Measurements from ENCODE around the gene THOP1. TPM values are rescaled to one million over a fixed set of nuclear protein-coding genes. Genes with fewer than 3 reads are reported as not detected.
A peak's percentile ranks its signal among the peaks of the same experiment; 100 is the strongest.

THOP1 gene
- total RNA-seq, 2 donors from 2014 or later, result 101 to 126 TPM

DNA sequence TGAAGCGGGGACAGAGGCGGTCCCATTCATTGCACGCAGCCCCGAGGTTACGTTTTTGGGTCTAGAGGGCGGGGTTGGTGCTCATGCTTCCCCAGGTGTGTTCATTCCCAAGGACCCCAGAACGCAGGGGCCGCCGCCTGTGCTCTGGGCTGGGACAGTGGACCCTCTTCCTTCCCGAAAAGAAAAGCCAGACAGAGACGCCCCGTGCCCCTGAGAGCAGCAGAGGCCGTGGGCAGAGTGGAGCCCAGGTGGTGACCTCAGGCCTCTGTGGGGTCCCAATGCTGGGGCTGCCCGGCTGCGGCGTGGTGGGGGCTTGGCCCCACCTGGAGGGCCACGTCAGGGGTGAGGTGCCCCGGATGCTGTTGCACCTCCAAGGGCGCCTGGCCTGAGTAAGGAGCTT is 17.6 kb upstream of the THOP1 start:
- DNase-seq (no peak), ATAC-seq (replicated peaks in 1 of 2) (no peak)
- Mint-ChIP-seq H3K4me3 (no peak overlapping the region), H3K4me1 (ENCODE audit: low read depth) (no peaks in the 10 kb centered on the region), H3K9me3 (no peaks in the 10 kb centered on the region), H3K36me3 (ENCODE audit: insufficient read depth in 2 of 2) (peaks cover 1 to 6% of the 10 kb centered on the region in 2 donors), H3K27ac (no peak overlapping the region), H3K27me3 (ENCODE audit: low read depth) (no peaks in the 10 kb centered on the region)

DNA sequence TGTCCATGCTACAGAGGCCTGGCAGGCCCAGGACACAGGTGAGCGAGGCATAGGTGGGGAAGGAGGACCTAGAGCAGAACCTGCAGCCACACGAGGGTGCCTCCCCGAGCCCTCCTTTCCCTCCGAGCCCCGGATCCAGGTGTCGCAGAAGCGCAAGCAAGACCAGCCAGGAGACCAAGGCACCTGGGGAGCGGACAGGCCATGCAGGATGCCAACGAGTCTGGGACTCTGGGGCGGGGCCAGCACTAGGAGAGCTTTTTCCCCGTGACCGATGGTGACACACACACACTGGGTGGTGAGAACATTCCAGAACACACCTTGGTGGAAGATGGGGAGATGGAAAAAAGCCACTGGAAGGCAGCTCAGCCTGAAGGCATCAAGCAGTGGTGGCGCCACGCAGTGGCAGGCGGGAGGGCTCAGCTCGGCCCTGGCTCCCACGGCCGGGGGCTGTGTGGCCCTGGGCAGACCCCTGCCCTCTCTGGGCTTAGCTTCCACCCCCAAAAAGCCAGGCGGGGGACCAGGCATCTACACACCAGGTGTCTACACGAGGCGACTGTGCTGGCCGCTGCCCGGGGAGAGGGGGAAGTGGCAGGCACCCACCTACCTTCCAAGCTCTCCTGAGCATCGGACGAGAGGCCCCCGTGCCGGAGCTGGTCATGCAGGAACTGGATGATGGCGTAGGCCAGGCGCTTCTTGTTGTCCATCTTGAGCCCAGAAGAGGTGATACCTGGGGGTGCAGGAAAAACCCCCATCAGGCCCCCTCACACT is 16.8 kb upstream of the THOP1 start:
- peaks cover 1 to 4% of the 10 kb centered on the region in 2 donors for H3K36me3 Mint-ChIP-seq (ENCODE audit: insufficient read depth in 2 of 2)
- DNase-seq, result no peak
- no peak overlapping the region for H3K4me3 Mint-ChIP-seq
- no peak for ATAC-seq (replicated peaks in 1 of 2)
- H3K9me3 Mint-ChIP-seq, result no peaks in the 10 kb centered on the region
- no peaks in the 10 kb centered on the region for H3K4me1 Mint-ChIP-seq (ENCODE audit: low read depth)
- H3K27ac Mint-ChIP-seq, result no peak overlapping the region
- H3K27me3 Mint-ChIP-seq (ENCODE audit: low read depth), result no peaks in the 10 kb centered on the region

GRCh38 chr19:2769218-2769617 is 16.1 kb upstream of the THOP1 start:
- H3K4me1 Mint-ChIP-seq (ENCODE audit: low read depth), result peaks cover 1% of the 10 kb centered on the region
- H3K4me3 Mint-ChIP-seq, result no peak overlapping the region
- no peak overlapping the region for H3K27ac Mint-ChIP-seq
- ATAC-seq (replicated peaks in 1 of 2), result no peak
- no peaks in the 10 kb centered on the region for H3K9me3 Mint-ChIP-seq
- no peak for DNase-seq
- H3K36me3 Mint-ChIP-seq (ENCODE audit: insufficient read depth in 2 of 2), result peaks cover 1 to 4% of the 10 kb centered on the region in 2 donors
- H3K27me3 Mint-ChIP-seq (ENCODE audit: low read depth), result no peaks in the 10 kb centered on the region

- DNase-seq (no peak), ATAC-seq (replicated peaks in 1 of 2) (no peak)
- Mint-ChIP-seq H3K4me3 (no peak overlapping the region), H3K27me3 (ENCODE audit: low read depth) (no peaks in the 10 kb centered on the region), H3K4me1 (ENCODE audit: low read depth) (peaks cover 12% of the 10 kb centered on the region), H3K27ac (no peak overlapping the region), H3K9me3 (no peaks in the 10 kb centered on the region), H3K36me3 (ENCODE audit: insufficient read depth in 2 of 2) (peaks cover 1 to 4% of the 10 kb centered on the region in 2 donors)
Measured at GRCh38 chr19:2770055-2771013, 15.0 kb upstream of the THOP1 start.

DNA sequence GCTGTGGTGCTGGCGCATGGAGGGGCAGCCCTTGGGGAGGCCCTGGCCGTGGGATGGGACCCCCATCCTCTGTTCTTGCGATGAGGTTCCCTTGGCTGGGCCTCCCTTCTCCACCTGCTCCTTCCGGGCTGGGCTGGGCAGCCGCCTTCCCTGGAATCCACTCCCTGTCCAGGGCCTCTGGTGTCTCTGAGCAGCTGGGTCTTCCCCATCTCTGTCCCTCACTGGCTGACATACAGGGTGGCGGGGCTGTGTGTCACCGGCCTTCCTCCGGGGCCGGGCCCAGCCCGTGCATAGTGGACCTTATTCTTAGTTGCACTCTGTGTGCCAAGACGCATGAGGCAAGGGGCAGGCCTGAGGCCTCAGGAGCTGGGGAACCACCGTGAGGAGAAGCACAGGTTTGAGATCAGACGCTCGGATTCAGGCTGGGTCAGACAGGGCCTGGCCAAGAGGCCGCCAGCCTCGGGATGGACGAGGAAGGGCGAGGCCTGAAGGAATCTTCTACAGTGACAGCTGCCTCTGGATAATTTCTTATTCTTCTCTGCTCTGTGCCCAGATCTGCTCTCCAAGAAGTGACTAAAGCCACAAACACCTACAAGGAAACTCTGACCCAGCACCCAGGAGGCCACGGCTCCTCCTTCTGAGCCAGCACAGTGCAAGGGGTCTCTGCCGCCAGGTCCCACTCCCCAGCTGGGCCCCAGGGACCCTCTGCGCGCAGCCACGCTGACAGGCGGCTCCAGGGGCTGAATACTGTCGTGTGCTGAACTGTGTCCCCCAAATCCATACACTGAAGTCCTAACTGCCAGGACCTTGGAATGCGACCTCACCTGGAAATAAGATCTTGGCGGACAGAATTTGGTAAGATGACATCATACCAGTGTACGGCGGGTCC is 13.3 kb upstream of the THOP1 start:
- H3K36me3 Mint-ChIP-seq (ENCODE audit: insufficient read depth in 2 of 2), result peaks cover 0 to 6% of the 10 kb centered on the region in 2 donors
- H3K27me3 Mint-ChIP-seq (ENCODE audit: low read depth), result no peaks in the 10 kb centered on the region
- no peak overlapping the region for H3K27ac Mint-ChIP-seq

GRCh38 chr19:2774083-2774679 is 11.1 kb upstream of the THOP1 start:
- H3K4me3 Mint-ChIP-seq, result no peak overlapping the region
- H3K4me1 Mint-ChIP-seq (ENCODE audit: low read depth), result peaks cover 30% of the 10 kb centered on the region
- H3K27me3 Mint-ChIP-seq (ENCODE audit: low read depth), result no peaks in the 10 kb centered on the region
- H3K9me3 Mint-ChIP-seq, result no peaks in the 10 kb centered on the region
- H3K36me3 Mint-ChIP-seq (ENCODE audit: insufficient read depth in 2 of 2), result peaks cover 0 to 6% of the 10 kb centered on the region in 2 donors
- no peak overlapping the region for H3K27ac Mint-ChIP-seq
- ATAC-seq (replicated peaks in 1 of 2) (no peak), DNase-seq (no peak)

More for the DNA sequence above, 13.3 kb upstream of the THOP1 start:
- Mint-ChIP-seq H3K4me1 (ENCODE audit: low read depth) (peaks cover 29% of the 10 kb centered on the region), H3K9me3 (no peaks in the 10 kb centered on the region), H3K4me3 (no peak overlapping the region)
- DNase-seq (no peak), ATAC-seq (replicated peaks in 1 of 2) (no peak)

- peaks cover 31% of the 10 kb centered on the region for H3K4me1 Mint-ChIP-seq (ENCODE audit: low read depth)
- ATAC-seq (replicated peaks in 1 of 2) (no peak), DNase-seq (no peak)
- no peaks in the 10 kb centered on the region for H3K27me3 Mint-ChIP-seq (ENCODE audit: low read depth)
- peak overlapping the region; percentile 85 for H3K27ac Mint-ChIP-seq
- peak overlapping the region; percentile 87 to 91 for H3K4me3 Mint-ChIP-seq
- peaks cover 0 to 6% of the 10 kb centered on the region in 2 donors for H3K36me3 Mint-ChIP-seq (ENCODE audit: insufficient read depth in 2 of 2)
- H3K9me3 Mint-ChIP-seq, result no peaks in the 10 kb centered on the region
Measured at GRCh38 chr19:2774953-2775555, 10.2 kb upstream of the THOP1 start.

GRCh38 chr19:2775556-2776430 is 9.5 kb upstream of the THOP1 start:
- H3K4me1 Mint-ChIP-seq (ENCODE audit: low read depth), result peaks cover 38% of the 10 kb centered on the region
- H3K27me3 Mint-ChIP-seq (ENCODE audit: low read depth), result no peaks in the 10 kb centered on the region
- H3K27ac Mint-ChIP-seq, result peak overlapping the region; percentile 96

GRCh38 chr19:2777952-2778683 is 7.2 kb upstream of the THOP1 start:
- Mint-ChIP-seq H3K4me1 (ENCODE audit: low read depth) (peaks cover 55% of the 10 kb centered on the region), H3K27me3 (ENCODE audit: low read depth) (no peaks in the 10 kb centered on the region), H3K9me3 (no peaks in the 10 kb centered on the region), H3K4me3 (no peak overlapping the region), H3K36me3 (ENCODE audit: insufficient read depth in 2 of 2) (peaks cover 0 to 6% of the 10 kb centered on the region in 2 donors), H3K27ac (no peak overlapping the region)
- ATAC-seq (replicated peaks in 1 of 2), result no peak
- DNase-seq, result no peak

More at GRCh38 chr19:2775556-2776430, 9.5 kb upstream of the THOP1 start:
- Mint-ChIP-seq H3K4me3 (peak overlapping the region; percentile 87 to 91), H3K36me3 (ENCODE audit: insufficient read depth in 2 of 2) (peaks cover 0 to 6% of the 10 kb centered on the region in 2 donors), H3K9me3 (no peaks in the 10 kb centered on the region)
- DNase-seq (peak; percentile 85 to 88), ATAC-seq (replicated peaks in 1 of 2) (peak; percentile 85 to 90)

GRCh38 chr19:2779121-2779740 is 6.1 kb upstream of the THOP1 start:
- peaks cover 0 to 6% of the 10 kb centered on the region in 2 donors for H3K36me3 Mint-ChIP-seq (ENCODE audit: insufficient read depth in 2 of 2)
- peaks cover 64% of the 10 kb centered on the region for H3K4me1 Mint-ChIP-seq (ENCODE audit: low read depth)
- ATAC-seq (replicated peaks in 1 of 2) (no peak), DNase-seq (no peak)
- H3K9me3 Mint-ChIP-seq, result no peaks in the 10 kb centered on the region
- H3K27ac Mint-ChIP-seq, result no peak overlapping the region
- H3K4me3 Mint-ChIP-seq, result no peak overlapping the region
- H3K27me3 Mint-ChIP-seq (ENCODE audit: low read depth), result no peaks in the 10 kb centered on the region

All from activated T-cell treated with anti-CD3 and anti-CD28 coated beads, Interleukin-2, amount 50 U/mL, for 72 hours (primary cell).